ENCODE measurements around the gene FAM53B.

FAM53B gene

DNA sequence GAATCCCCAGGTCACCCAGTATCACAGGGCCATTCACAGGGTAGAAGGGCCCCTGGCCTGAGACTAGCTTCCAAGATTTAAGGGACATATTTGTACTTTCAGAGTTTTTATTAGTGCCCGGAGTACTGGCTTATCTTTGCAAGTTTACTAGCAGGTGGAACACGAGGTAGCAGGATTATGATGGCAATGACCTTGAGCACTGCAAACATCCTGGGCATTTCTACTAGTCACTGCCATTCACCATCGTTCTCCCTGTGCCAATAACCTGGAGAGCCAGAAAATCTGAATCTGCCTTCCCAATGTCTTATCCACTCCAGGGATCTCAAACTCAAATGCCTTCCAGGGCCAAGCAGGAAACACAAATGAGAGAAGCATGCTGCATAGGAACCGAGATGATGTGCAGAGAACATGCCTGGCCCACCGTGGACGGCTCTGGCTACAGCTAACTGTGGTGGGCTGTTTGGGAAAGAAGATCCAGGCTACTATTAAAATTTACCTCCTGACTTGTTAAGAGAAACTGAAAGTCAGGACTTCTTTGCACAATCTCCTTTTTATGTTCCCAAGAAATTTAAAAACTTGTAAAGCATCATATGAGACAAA lies 16.7 kb downstream of the FAM53B start:
- Histone ChIP-seq H3K4me1 (ENCODE audit: low read depth, poor library complexity, severe bottlenecking) (peaks cover 67% of the 10 kb centered on the region), H3K27me3 (ENCODE audit: insufficient read depth, low read depth) (no peaks in the 10 kb centered on the region), H3K4me2 (no peak overlapping the region), H3K27ac (no peak overlapping the region), H4K20me1 (ENCODE audit: insufficient read depth) (no peaks in the 10 kb centered on the region), H3K9ac (no peak overlapping the region), H3K4me3 (IDR thresholded peaks at IDR 0.05; ENCODE audit: insufficient read depth, low read depth, low read length) (no peak overlapping the region), H3K36me3 (ENCODE audit: insufficient read depth) (no peaks in the 10 kb centered on the region), H2AFZ (ENCODE audit: low read depth) (no peak overlapping the region), H3K79me2 (ENCODE audit: insufficient read depth, low read depth) (peaks cover 60% of the 10 kb centered on the region; the same call in 1 of the 2 replicates)
- TF ChIP-seq, protein P1, sequence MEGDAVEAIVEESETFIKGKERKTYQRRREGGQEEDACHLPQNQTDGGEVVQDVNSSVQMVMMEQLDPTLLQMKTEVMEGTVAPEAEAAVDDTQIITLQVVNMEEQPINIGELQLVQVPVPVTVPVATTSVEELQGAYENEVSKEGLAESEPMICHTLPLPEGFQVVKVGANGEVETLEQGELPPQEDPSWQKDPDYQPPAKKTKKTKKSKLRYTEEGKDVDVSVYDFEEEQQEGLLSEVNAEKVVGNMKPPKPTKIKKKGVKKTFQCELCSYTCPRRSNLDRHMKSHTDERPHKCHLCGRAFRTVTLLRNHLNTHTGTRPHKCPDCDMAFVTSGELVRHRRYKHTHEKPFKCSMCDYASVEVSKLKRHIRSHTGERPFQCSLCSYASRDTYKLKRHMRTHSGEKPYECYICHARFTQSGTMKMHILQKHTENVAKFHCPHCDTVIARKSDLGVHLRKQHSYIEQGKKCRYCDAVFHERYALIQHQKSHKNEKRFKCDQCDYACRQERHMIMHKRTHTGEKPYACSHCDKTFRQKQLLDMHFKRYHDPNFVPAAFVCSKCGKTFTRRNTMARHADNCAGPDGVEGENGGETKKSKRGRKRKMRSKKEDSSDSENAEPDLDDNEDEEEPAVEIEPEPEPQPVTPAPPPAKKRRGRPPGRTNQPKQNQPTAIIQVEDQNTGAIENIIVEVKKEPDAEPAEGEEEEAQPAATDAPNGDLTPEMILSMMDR (conservative IDR thresholded peaks at IDR 0.05; ENCODE audit: low read depth, low read length), result no peak

DNA sequence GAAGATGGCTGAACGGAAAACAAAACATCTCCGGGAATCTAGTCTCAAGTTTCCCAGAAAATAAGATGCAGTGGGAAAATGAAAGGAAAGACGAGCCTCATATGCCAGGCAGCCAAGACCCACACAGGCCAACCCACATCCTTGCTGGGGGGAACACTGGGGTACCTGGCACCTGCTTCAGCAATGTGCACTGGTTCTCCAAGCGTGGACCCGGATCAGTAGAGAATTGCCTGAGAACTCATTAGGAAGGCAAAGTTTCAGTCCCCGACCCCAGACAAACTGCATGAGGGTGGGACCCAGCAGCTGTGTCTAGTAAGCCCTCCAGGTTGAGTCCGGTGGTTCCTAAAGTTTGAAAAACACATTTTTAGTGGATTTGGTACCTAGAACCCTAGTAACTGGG lies 18.4 kb downstream of the FAM53B start:
- no peak overlapping the region for H3K4me3 ChIP-seq (IDR thresholded peaks at IDR 0.05; ENCODE audit: insufficient read depth, low read depth, low read length)
- H3K4me1 ChIP-seq (ENCODE audit: low read depth, poor library complexity, severe bottlenecking), result peaks cover 84% of the 10 kb centered on the region
- H3K9ac ChIP-seq, result no peak overlapping the region; the same call in 1 of the 2 replicates
- H3K27me3 ChIP-seq (ENCODE audit: insufficient read depth, low read depth), result no peaks in the 10 kb centered on the region
- TF ChIP-seq, protein P1 (conservative IDR thresholded peaks at IDR 0.05; ENCODE audit: low read depth, low read length), result no peak
- H3K27ac ChIP-seq, result peak overlapping the region; percentile 97; the same call in 1 of the 2 replicates
- peaks cover 67% of the 10 kb centered on the region for H3K79me2 ChIP-seq (ENCODE audit: insufficient read depth, low read depth)
- no peaks in the 10 kb centered on the region for H4K20me1 ChIP-seq (ENCODE audit: insufficient read depth)
- H3K4me2 ChIP-seq, result peak overlapping the region; percentile 98; the same call in 1 of the 2 replicates
- no peaks in the 10 kb centered on the region for H3K36me3 ChIP-seq (ENCODE audit: insufficient read depth)
- no peak overlapping the region for H2AFZ ChIP-seq (ENCODE audit: low read depth)

DNA sequence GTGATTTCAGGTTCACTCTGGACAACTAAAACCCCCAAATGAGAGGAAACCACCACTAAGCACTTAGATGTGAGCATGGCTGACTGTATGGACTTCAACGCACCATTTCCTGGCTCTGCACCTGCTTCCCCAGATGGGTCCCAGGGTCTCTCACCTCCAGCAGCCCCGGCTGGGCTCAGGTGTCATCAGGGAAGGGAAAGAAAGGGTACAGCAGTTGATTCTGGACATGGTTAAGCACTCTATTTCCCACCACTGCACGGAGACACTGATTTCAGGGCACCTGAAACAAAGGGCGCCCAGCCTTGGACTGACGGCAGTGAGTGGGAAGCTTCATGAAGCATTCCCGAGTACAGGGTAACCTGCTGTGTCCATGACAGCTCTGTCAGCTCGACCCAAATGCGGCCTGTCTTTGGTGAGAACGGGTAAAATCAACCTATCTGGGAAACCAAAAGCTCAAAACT lies 19.0 kb downstream of the FAM53B start:
- H3K9ac ChIP-seq, result peak overlapping the region; percentile 71; the same call in 1 of the 2 replicates
- H2AFZ ChIP-seq (ENCODE audit: low read depth), result no peak overlapping the region
- no peaks in the 10 kb centered on the region for H3K36me3 ChIP-seq (ENCODE audit: insufficient read depth)
- H3K4me1 ChIP-seq (ENCODE audit: low read depth, poor library complexity, severe bottlenecking), result peaks cover 90% of the 10 kb centered on the region
- H3K27me3 ChIP-seq (ENCODE audit: insufficient read depth, low read depth), result no peaks in the 10 kb centered on the region
- no peak overlapping the region for H3K4me3 ChIP-seq (IDR thresholded peaks at IDR 0.05; ENCODE audit: insufficient read depth, low read depth, low read length)
- no peaks in the 10 kb centered on the region for H4K20me1 ChIP-seq (ENCODE audit: insufficient read depth)
- TF ChIP-seq, protein P1 (conservative IDR thresholded peaks at IDR 0.05; ENCODE audit: low read depth, low read length), result no peak
- peak overlapping the region; percentile 98; the same call in 1 of the 2 replicates for H3K4me2 ChIP-seq
- peak overlapping the region; percentile 97 for H3K27ac ChIP-seq
- H3K79me2 ChIP-seq (ENCODE audit: insufficient read depth, low read depth), result peaks cover 70% of the 10 kb centered on the region

DNA sequence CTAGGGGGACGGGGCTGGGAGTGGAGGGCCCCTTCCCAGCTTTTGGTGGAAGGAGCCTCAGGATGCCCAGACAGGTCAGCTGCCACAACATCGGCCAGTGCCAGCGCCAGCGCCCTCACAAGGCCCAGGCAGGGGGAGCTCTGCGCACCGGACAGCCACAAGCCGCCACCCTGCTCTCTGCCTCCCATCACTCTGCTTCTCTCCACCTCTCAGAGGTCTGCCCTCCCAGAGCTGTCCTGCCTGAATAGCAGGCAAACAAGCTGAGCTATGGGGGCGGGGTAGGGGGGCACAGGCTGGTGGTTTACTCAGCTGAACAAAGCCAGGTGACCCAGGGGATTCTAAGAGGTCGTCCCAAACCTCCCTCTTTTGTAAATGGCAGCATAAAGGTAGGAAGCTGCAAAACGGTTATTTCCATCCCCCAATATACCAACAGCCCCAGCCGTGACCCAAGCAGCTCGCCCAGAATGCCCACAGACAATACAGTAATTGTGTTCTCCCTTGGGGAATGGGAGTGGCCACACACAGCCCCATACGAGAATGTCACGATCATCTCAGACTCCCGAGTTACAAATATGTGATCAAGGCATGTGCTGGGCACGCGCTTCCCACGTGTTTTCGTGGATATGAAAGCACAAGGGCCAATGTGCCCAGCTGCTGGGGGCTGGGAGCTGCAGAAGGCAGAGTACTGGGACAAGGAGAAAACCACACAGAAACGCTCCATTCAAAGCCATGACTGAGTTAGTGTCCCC lies 19.7 kb downstream of the FAM53B start:
- Histone ChIP-seq H4K20me1 (ENCODE audit: insufficient read depth) (no peaks in the 10 kb centered on the region), H3K79me2 (ENCODE audit: insufficient read depth, low read depth) (peaks cover 75% of the 10 kb centered on the region), H3K27ac (peak overlapping the region; percentile 97), H2AFZ (ENCODE audit: low read depth) (no peak overlapping the region), H3K4me1 (ENCODE audit: low read depth, poor library complexity, severe bottlenecking) (peaks cover 97% of the 10 kb centered on the region), H3K4me3 (IDR thresholded peaks at IDR 0.05; ENCODE audit: insufficient read depth, low read depth, low read length) (no peak overlapping the region), H3K27me3 (ENCODE audit: insufficient read depth, low read depth) (no peaks in the 10 kb centered on the region), H3K4me2 (peak overlapping the region; percentile 98), H3K36me3 (ENCODE audit: insufficient read depth) (no peaks in the 10 kb centered on the region), H3K9ac (peak overlapping the region; percentile 71; the same call in 1 of the 2 replicates)
- TF ChIP-seq, protein P1 (conservative IDR thresholded peaks at IDR 0.05; ENCODE audit: low read depth, low read length), result no peak
